ENCODE results near the gene TBC1D19.
"Not testable (repeated sequence)": the region's sequence is repeated elsewhere in the genome, so short reads cannot be mapped to it uniquely, and the experiment has no call there.

TBC1D19 gene

DNA sequence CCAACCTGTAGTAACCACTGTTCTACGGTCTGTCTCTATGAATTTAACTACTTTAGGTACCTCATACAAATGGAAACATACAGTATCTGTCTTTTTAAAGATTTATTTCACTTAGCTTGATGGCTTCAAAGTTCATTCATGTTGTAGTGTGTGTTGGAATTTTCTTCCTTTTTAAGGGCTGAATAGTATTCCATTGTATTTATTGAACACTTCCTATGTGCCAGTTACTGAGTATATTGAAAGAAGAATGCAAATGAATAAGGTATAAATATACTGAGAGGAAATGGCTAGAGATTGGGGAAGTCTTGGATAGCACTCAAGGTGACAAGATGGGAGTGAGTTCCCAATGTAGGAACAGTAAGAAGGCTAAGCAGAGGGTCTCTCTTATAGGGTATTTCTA is 17.3 kb downstream of the TBC1D19 start:
- DNase-seq, result no peak

DNA sequence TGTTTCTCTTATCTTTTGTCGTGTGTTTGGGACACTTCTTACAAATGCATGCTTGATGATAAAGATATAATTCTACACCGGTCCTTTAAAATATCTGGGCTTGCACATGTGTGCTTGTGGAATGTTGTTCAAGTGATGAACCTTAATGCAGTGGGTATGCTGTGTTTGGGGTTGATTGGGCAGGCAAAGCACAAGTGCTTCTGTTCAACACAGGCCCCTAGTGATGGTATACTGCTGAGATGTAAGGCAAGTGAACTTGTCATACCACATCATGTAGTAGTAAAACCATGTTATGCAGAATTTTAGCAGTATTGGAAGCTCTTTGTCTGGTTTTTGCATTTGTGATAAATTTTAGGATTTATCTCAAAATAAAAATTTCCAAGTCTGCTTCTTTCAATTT is 23.9 kb downstream of the TBC1D19 start:
- DNase-seq, result no peak

GRCh38 chr4:26609391-26609790 is 25.5 kb downstream of the TBC1D19 start:
- no peak for DNase-seq

GRCh38 chr4:26609868-26610267 is 26.0 kb downstream of the TBC1D19 start:
- DNase-seq, result no peak

DNA sequence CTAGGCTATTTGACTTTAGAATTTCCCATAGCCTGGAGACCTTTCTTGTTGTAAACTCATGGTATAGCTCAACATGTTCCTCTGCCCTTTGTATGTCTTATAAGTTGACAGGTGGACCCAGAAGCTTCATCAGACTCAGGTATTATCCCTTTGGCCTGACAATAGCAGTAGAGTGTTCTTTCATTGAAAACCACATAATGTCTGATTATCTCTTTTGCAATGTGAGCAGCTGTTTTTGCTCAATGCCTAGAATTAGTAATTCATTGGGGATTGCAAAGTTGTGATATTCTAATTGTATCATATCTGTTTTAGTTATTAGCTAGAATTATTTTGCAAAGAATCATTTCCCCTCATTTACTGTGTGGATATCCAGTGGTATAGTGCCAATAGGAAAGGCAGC is 27.5 kb downstream of the TBC1D19 start:
- no peak for DNase-seq

- DNase-seq, result no peak
Measured at GRCh38 chr4:26611885-26612284, 28.0 kb downstream of the TBC1D19 start.

- DNase-seq, result no peak
Measured at GRCh38 chr4:26613237-26613636, 29.4 kb downstream of the TBC1D19 start.

- no peak for DNase-seq
Measured at GRCh38 chr4:26613735-26614134, 29.9 kb downstream of the TBC1D19 start.

DNA sequence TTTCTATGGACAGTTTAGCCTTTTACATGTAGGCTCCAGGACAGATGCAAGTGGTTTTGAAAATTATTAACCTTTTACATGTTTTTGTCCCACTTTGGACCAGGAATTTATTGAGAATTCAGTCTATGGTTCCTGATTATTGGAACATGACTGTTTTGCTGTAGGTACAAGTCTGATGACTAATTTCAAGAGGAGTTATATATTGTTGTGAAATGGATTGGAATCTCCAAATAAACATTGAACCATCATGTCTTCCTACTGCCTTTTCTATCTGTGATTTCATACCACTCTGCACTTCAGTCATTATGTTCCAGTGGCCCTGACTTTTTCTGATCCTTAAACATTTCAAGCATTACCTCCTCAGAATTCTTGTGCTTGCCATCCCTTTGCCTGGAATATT is 35.9 kb downstream of the TBC1D19 start:
- no peak for DNase-seq

DNA sequence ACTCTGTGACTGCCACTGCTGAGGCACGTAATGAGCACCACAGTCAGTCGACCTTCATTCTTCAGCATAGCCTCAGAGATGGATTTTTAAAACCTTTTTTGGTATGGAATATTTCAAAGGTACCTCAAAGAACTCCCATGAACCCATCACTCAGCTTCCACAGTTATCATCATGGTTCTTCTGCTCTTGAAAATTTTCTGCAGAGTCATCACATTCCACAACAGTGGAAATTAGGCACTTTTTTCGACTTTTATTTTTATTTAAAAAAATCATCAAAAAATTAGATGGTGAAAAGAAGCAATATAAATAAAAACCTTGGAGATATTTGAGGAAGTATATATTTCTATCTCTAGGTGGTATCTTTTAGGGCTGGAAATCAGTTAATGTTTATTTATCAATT is 37.5 kb downstream of the TBC1D19 start:
- no peak for DNase-seq

DNA sequence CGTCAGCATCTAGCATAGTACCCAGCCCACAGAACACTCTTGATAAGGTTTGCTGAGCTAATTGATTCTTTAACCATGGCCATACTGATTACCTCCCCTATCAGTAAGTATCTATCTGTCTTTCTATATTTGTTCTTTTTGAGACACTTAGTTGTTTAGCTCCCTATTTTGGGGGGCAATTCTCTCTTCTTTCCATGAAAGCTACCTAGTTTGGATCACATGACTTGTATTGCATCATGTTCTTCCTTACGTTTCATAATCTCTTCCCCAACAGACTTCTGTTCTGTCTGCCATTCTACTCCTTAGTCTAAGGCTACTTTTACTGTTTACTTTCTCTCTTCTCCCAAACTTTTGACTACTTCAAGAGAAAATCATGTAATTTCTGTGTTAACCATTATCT is 39.0 kb downstream of the TBC1D19 start:
- DNase-seq, result no peak

GRCh38 chr4:26626658-26627057 is 42.8 kb downstream of the TBC1D19 start:
- not testable (repeated sequence) for DNase-seq

- no peak for DNase-seq
Measured at GRCh38 chr4:26632916-26633315, 49.0 kb downstream of the TBC1D19 start.

- no peak for DNase-seq
Measured at GRCh38 chr4:26634237-26634636, 50.4 kb downstream of the TBC1D19 start.

DNA sequence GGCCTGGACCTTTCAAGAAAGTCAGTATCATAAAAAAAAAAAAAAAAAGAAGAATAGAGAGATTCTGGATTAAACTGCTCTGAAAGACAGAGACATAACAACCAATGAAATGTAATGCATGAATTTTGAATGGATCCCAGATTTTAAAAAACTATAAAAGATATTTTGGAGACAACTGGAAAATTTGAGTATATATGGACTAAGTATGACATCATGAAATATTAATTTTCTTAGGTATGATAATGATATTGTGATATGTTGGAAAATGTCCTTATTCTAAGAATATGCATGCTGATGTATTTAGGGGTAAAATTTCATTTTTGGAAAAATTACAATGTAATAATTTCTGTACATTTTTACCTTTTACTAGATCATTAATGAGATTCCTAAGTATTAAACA is 52.6 kb downstream of the TBC1D19 start:
- no peak for DNase-seq

GRCh38 chr4:26640639-26641038 is 56.8 kb downstream of the TBC1D19 start:
- DNase-seq, result not testable (repeated sequence)

- no peak for DNase-seq
Measured at GRCh38 chr4:26647523-26648224, 63.8 kb downstream of the TBC1D19 start.

- DNase-seq, result no peak
Measured at GRCh38 chr4:26648260-26648659, 64.4 kb downstream of the TBC1D19 start.

- DNase-seq, result no peak
Measured at GRCh38 chr4:26660261-26660660, 76.4 kb downstream of the TBC1D19 start.

GRCh38 chr4:26663888-26664287 is 80.0 kb downstream of the TBC1D19 start:
- no peak for DNase-seq

- no peak for DNase-seq
Measured at GRCh38 chr4:26670903-26671537, 87.1 kb downstream of the TBC1D19 start.

- not testable (repeated sequence) for DNase-seq
Measured at GRCh38 chr4:26679040-26679695, 95.3 kb downstream of the TBC1D19 start.

DNA sequence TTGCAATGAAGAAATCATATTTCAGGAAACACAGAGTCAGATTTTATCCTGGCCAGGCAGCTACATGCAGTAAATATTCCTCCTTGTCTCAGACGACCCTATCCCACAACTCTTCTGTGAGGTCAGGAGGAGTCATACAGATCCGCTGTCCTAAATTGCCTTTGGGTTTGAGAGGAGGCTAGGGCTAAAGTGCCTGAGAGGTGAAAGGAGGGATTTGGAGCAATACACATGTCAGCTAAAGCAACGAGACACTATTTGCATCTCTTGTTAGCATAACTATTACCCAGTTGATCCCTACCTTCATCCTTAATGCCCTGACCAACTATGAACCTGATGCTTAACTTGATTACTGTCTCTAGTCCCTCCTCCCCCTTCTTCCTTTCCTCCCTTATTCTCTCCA is 98.6 kb downstream of the TBC1D19 start:
- no peak for DNase-seq

DNA sequence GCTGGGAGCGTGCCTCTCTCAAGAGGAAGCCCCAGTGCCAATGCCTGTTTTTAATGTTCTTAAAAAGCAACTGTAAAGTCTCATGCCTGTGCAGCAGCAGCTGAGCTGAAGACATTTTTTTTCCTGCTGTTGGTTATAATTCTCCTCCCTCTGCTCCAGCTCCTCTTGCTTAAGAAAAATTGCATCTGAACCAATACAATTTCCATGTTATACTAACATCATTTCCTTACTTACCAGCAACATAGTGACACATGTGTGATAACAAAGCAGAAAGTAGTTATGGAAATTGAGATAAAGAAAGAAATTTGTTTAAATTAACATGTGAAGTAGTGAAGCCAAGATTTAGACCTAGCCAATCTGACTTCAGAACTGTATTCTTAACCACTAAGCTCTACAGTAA is 101.4 kb downstream of the TBC1D19 start:
- no peak for DNase-seq
